CD4-positive, alpha-beta T cell treated with Interleukin-2 at 100 ng/mL for 4 hours (primary cell): ENCODE results near the gene PSD.

Source experiments
- DNase-seq: peaks from one replicate; pipeline ENCODE4 v3.0.0-alpha.2; 2020; ENCODE audit warnings: low spot score

The PSD gene

GRCh38 chr10:102438374-102438773 lies 19.8 kb upstream of the PSD start:
- no peak for DNase-seq

- no peak for DNase-seq
These were observed 18.9 kb upstream of the PSD start for GRCh38 chr10:102437515-102437914.

GRCh38 chr10:102436312-102436711 lies 17.7 kb upstream of the PSD start:
- no peak for DNase-seq

- DNase-seq = peak; percentile 50
These were observed 17.1 kb upstream of the PSD start for GRCh38 chr10:102435529-102436233.

GRCh38 chr10:102435133-102435497 lies 16.5 kb upstream of the PSD start:
- DNase-seq = no peak

DNA sequence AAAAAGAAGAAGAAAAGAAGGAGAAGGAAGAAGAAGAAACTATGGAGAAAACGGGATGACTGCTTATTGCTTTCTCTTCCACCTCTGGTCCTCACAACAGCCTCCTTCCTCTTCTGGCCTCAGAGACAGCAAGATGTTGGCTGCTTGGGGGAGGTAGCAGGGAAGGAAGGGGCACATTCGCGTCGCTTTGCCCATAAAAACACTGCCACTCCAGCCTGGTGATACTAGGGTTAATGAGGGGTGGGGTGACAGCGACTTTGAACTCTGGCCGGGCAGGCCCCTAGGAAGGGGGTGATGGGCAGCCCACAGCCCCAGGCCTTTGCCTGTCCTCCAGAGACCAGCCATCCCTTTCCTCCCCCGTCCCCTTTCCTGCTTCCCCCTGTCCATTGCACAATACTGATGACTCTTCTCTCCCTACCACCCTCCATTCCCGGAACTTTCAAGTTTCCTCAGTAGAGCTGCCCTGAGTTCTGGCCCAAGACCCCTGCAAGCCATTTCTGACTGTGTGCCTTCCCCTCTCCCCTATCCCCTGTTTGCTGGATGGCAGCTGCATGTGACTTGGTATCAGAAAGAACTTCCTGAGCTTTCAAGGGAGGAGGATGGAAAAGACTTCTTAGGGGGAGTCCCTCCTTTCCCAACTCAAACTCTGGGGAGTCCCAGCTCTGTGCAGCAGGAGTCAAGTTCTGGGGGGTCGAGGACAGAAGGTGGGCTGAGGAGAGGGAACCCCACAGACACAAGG lies 16.0 kb upstream of the PSD start:
- DNase-seq = no peak

GRCh38 chr10:102433619-102434046 lies 15.0 kb upstream of the PSD start:
- DNase-seq = no peak

- DNase-seq = peak; percentile 98
These were observed 13.8 kb upstream of the PSD start, which contains the start of gene CUEDC2 for GRCh38 chr10:102432162-102432950. Gene CUEDC2, minus strand, starts transcription at chr10:102432574. Its CDS starts 7,386 bp downstream, at chr10:102425188.

DNA sequence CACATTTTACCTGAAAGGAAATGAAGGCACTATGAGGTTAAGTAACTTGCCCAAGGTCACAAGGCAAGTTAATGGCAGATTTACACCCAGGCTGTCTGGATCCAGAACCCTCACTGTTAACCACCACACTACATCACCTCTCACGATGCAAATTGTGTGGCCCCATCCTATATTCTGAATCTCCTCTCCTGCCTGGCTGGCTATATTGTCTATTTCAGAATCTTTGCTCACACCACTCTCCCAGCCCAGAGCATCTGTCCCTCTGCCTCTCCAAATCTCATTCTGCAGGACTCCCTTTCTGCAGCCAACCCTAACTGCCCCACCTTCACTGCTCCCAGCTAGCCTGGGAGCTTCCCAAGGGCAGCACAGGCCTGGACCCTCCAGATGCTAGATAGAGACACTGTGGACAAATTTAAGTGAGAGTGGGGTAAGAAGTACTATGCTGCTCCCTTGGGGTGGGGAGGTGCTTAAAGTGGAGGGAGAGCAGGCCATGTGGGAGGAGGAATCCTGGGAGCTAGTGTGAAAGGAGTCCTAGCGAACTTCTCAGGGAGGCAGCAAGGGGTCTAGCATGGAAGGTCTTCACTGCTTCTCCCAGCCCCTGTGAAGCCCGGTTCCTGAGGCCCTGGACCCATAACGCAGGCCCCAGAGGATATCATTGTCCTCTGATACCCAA lies 13.0 kb upstream of the PSD start:
- no peak for DNase-seq

DNA sequence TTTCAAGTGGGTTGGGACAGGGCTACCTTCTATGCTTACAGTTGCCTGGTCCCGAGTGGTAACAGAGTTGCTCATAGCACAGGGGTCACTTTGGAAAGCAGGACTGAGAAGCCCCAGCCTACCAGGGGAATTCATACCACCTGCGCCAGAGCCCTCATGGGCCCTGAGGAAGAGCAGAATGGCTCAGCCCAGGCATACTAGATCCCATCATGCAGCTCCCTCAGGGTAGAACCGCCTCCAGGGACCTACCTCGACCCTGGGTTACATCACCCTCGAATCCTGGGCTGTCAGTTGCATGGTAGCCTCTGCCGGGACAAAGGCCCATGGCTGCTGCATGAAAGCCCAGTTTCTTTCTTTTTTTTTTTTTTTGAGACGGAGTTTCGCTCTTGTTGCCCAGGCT lies 10.9 kb upstream of the PSD start:
- DNase-seq = no peak

DNA sequence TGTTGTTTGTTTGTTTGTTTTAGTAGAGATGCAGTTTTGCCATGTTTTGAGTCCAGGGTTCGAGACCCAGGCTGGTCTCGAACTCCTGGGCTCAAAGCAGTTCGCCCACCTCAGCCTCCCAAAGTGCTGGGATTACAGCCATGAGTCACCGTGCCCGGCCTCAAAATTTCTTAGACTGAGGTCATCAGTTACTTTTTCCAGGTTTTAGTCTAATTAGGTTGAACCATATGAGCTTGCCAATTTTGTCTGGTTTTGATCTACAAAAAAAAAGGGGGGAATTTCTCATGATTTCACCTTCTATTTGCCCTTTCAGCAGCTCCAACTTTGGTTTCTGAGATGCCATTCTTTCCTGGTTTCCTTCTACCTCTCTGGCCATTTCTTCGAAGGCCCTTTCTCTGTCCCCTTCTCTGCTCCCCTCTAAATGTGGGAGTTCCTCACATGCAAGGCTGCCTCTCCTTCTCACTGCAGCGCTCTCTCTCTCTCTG lies 8.3 kb upstream of the PSD start:
- no peak for DNase-seq

DNA sequence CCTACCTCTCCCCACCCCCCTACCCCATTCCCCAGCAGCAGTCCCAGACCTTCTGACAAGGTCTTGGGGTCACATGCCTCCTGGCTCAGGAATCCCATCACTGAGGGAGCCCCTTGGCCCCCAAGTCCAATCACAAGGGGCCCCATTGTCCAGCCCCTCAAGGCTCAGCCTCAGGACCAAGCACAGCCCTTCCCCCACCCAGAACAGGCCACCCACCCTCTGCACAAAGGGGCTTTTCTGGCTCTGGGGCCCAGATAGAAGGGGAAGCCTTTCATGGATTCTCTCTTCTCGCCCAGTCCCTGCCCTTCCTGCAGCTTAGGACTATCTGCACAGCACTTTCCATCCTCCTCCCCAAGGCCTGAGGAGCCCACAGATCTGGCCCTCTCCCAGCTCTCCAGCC lies 6.9 kb upstream of the PSD start:
- no peak for DNase-seq

DNA sequence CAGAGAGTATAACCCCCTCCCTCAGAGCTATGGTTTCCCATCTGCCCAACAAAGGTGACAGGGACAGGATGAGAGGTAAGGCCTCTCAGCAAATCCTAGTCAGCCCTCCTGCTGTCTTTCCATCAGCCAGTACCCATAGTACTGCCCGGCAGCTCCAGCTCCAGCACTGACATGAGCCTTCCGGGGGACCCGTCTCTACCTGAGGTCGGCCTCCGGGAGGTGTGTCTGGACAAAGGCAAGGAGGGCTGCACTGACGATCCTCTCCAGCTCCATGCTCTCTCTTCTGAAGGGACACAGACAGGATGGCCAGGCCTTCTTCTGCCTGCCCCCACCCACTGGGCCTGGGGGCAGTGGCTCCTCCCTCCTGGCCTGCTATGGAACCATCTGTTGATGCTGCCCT lies 6.3 kb upstream of the PSD start:
- no peak for DNase-seq

GRCh38 chr10:102424145-102424544 lies 5.6 kb upstream of the PSD start:
- DNase-seq = no peak

- DNase-seq = no peak
These were observed 4.9 kb upstream of the PSD start for GRCh38 chr10:102423372-102423968.

DNA sequence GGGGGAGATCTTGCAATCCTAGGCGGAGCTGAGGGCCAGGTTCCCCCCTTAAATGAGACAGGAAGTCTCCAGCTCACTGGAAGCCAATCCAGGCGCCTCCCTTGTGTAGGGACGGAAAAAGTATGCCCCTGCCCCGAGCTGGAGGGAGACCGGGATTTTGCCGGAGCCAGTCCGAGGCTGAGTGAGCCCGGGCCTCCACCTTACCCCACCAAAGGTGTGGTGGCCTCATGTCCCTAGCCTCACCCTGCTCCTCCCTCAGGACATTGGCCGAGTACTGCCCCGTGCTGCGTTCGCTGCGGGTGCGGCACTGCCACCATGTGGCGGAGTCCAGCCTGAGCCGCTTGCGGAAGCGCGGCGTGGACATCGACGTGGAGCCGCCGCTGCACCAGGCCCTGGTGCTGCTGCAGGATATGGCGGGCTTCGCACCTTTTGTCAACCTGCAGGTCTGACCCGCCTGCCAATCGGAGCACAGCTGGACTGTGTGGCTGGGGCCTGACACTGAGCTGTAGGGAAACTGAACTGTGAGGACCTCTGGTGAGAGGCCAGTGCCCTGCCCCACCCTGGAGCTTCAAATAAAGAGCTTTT lies 4.1 kb upstream of the PSD start:
- DNase-seq = peak; percentile 53

DNA sequence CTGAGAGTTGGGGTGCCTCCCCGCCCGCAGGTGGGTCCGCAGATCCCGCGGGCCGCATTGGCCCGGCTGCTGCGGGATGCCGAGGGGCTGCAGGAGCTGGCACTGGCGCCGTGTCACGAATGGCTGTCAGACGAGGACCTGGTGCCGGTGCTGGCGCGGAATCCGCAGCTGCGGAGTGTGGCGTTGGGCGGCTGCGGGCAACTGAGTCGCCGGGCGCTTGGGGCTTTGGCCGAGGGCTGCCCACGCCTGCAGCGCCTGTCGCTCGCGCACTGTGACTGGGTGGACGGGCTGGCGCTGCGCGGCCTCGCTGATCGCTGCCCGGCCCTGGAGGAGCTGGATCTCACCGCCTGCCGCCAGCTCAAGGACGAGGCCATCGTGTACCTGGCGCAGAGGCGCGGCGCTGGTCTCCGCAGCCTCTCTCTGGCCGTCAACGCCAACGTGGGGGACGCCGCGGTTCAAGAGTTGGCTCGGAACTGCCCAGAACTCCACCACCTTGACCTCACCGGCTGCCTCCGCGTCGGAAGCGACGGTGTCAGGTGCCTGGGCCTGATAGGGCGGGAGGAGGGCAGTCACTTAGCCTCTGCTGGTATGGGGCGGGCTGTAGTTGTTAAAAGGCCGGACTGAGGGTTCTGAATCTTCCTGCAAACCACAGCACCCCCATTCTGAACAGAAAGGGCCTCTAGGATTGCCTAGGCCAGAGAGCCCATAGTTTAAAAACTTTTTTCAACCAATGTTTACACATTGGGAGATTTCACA lies 3.4 kb upstream of the PSD start:
- DNase-seq = no peak

DNA sequence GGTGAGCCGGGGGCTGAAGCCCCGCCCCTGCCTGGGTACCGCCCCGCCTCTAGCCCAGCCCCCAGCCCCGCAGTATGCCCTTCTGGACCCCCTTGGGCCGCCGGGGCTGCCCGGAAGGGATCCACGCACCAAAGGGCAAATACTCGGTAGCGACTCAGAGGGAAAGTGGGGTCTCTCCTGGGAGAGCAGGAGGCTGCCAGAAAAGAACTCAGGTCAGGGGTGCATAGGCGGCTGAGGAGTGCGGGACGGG lies 2.8 kb upstream of the PSD start:
- no peak for DNase-seq

DNA sequence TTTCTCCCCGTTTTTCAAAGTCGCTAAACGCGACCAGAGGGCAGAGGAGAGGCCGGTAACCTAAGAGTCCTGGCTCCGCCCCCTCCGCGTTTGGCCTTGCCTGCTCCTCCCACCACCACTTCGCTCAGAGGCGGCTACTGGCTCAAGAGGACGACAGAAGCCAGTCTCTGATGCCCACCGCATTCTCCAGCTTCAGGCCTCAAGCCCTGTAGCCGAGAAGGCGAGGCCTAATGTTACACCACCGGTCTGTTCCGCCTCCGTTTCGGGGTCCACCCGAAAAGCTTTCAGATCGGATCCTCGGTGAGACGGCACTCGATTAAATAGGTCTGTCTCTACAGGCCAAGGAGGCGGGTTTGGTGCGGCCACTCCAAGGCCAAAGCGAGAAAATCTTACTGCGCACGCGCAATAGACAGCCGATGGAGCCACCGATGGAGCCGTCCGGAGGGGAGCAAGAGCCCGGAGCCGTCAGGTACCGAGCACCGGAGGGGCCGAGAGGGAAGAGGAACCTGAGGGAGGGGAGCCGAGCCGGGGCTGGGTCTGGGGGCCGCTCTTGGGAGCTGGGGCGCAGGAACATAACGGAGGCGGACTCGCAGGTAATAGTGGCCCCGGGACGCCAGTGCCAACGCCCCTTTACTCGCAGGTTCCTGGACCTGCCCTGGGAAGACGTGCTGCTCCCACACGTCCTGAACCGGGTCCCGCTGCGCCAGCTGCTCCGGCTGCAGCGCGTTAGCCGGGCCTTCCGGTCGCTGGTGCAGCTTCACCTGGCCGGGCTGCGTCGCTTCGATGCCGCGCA lies 2.3 kb upstream of the PSD start, which contains the start of gene FBXL15:
Gene FBXL15, plus strand, starts transcription at position 123 of the 793 bp plus-strand sequence. Its CDS starts 294 bp downstream, at position 417.
- DNase-seq = peak; percentile 97

DNA sequence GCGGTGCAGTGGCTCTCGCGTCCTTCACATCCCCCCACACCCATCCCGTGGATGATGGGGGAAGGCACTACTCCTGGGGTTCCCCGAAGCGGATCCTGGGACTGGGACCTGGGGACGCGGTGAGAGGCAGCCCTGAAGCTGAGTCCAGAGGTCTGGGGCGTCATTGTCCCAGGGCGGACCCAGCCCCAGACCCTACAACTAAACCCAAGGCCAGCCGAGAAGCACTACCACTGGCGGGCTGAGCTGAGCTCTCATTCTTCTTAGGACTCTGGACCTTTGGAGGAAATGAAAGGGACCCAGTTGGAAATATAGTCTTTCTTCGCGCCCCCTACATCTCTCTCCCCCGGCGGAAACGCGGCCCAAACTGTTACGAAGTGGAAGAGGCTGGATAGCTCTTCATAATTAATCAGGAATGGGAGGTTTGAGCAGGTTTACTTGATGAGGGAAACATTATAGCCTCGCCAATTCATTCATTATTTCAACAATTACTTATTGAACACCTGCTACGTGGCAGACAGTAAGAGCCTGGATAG lies 1.7 kb upstream of the PSD start:
- DNase-seq = no peak
